Panc1 (cell line): ENCODE data around the gene ENPEP. TPM values are rescaled to one million over a fixed set of nuclear protein-coding genes. Genes with fewer than 3 reads are reported as not detected.

Source experiments
- ATAC-seq: fragments of 200-7000 bp; cut with Tn5 transposase; 2 replicates; pipeline ENCODE4 v1.9.1; 2020; ENCODE audit warnings: mild to moderate bottlenecking, moderate library complexity
- BruUV-seq: library from RNA; stranded (reverse); fragments of 400-500 nt; replicated peaks from 2 replicates; lab custom pipeline; 2021; lab: Mats Ljungman, UMichigan
- CTCF ChIA-PET: fragments of 300-600 bp; sonication (Branson Sonifier 250); formaldehyde crosslinking; loops from one replicate; lab custom pipeline; 2022; ENCODE audit warnings: antibody characterized with exemption; lab: Charles Lee
- POLR2A ChIA-PET: fragments of 300-600 bp; sonication (Branson Sonifier 250); formaldehyde crosslinking; loops from one replicate; lab custom pipeline; 2022; ENCODE audit warnings: antibody characterized with exemption; lab: Charles Lee
- DNase-seq: peaks from one replicate; pipeline ENCODE4 v3.0.0-alpha.2; 2010; ENCODE audit warnings: low read depth, low spot score
- H3K27ac ChIP-seq: 2 replicates; pipeline ENCODE4 v1.5.1; 2011; ENCODE audit warnings: mild to moderate bottlenecking, low read length, inconsistent platforms
- H3K27me3 ChIP-seq: fragments of 200-500 bp; sonication (Bioruptor generic); 2 replicates; pipeline ENCODE4 v1.6.0; 2014; ENCODE audit warnings: low read length, inconsistent platforms; ENCODE audit not compliant: control insufficient read depth, insufficient read depth
- H3K36me3 ChIP-seq: fragments of 200-500 bp; sonication (Bioruptor generic); 2 replicates; pipeline ENCODE4 v1.5.1; 2014; ENCODE audit warnings: inconsistent platforms, mild to moderate bottlenecking, low read length, moderate library complexity; ENCODE audit not compliant: control insufficient read depth, insufficient read depth
- H3K4me1 ChIP-seq: 2 replicates; pipeline ENCODE4 v1.5.1; 2011; ENCODE audit warnings: inconsistent platforms, mild to moderate bottlenecking, low read length, moderate library complexity; ENCODE audit not compliant: control insufficient read depth, insufficient read depth
- H3K4me3 ChIP-seq, 2 experiments: 2 replicates each; pipeline ENCODE4 v1.5.1; 2011 to 2012; ENCODE audit warnings: low read depth in 2 of 2, low read length in 2 of 2, mild to moderate bottlenecking in 2 of 2, inconsistent platforms in 1 of 2, moderate library complexity in 1 of 2
- H3K9me3 ChIP-seq: fragments of 200-500 bp; sonication (Bioruptor generic); 2 replicates; pipeline ENCODE4 v1.5.1; 2014; ENCODE audit warnings: low read depth, mild to moderate bottlenecking, inconsistent platforms, low read length, moderate library complexity; ENCODE audit not compliant: control insufficient read depth, insufficient read depth
- POLR2AphosphoS5 ChIP-seq: IDR thresholded peaks from 2 replicates; pipeline ENCODE4 v1.6.1; 2012; ENCODE audit warnings: mild to moderate bottlenecking, low read depth, low read length, moderate library complexity
- SIN3A ChIP-seq: IDR thresholded peaks from 2 replicates; pipeline ENCODE4 v1.6.1; 2012; ENCODE audit warnings: low read depth, mild to moderate bottlenecking, low read length, moderate library complexity, borderline replicate concordance; ENCODE audit not compliant: insufficient read depth
- TCF7L2 ChIP-seq: IDR thresholded peaks from 2 replicates; pipeline ENCODE4 v1.6.1; 2011; ENCODE audit warnings: mild to moderate bottlenecking, low read depth, low read length, inconsistent platforms
- in situ Hi-C: cut with HindIII; loops from 2 replicates; pipeline ENCODE4 v1.10.0; 2016; ENCODE audit warnings: low sequenced_read_pairs, low pct_unique_long_range_greater_than_20kb
- intact Hi-C: fragments of 100-400 bp; cut with micrococcal nuclease; formaldehyde crosslinking; loops from one replicate; pipeline ENCODE4 v1.10.0; 2022; ENCODE audit not compliant: unreplicated experiment
- total RNA-seq: library from RNA; stranded (reverse); gene quantifications from one replicate; pipeline ENCODE4 v1.2.1, GENCODE V29; 2021; ENCODE audit not compliant: unreplicated experiment
- TF ChIP-seq, protein P1 (sequence below): fragments of 450-650 bp; IDR thresholded peaks from 2 replicates; pipeline ENCODE4 v1.5.1; 2017; ENCODE audit warnings: mild to moderate bottlenecking
- TF ChIP-seq, protein P2 (sequence below), 2 experiments: IDR thresholded peaks; 2 replicates each; pipeline ENCODE4 v1.6.1; 2011 to 2012; ENCODE audit warnings: low read depth in 2 of 2, control low read depth in 1 of 2, low read length in 1 of 2, mild to moderate bottlenecking in 1 of 2, moderate library complexity in 1 of 2; ENCODE audit not compliant: insufficient read depth in 1 of 2

ENPEP gene
- total RNA-seq, 1 experiment from 2014 or later, result not detected

DNA sequence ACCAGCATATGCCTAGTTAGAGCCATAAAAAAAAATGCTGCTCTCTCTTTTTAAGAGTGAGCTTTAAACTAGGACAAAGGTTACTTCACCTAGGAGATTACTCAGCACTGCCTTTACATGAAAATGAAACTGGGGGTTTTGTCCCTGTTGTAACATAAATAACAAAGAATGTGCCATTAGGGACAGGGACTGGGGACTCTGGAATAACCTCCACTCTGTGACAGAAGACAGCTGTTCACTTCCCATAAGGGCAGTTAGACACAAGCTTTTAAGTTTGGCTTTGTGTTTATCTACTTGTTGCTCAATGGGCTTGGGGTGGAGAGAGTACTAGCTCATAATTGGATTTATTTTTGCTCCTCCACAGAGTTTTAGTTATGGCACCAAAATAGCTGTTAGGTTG is 11.9 kb downstream of the ENPEP start:
- in situ Hi-C loops, result no loop called here
- Histone ChIP-seq H3K4me1 (no peaks in the 10 kb centered on the region), H3K27ac (no peak overlapping the region), H3K27me3 (no peaks in the 10 kb centered on the region; the same call in 1 of the 2 replicates), H3K9me3 (no peaks in the 10 kb centered on the region), H3K36me3 (no peaks in the 10 kb centered on the region), H3K4me3 (no peak overlapping the region)
- no TSS peak for BruUV-seq
- CTCF ChIA-PET, result no interaction called here
- intact Hi-C loops, result no loop called here
- DNase-seq (no peak), ATAC-seq (no peak)
- POLR2A ChIA-PET, result no interaction called here
- TF ChIP-seq POLR2AphosphoS5 (no peak), TCF7L2 (no peak), SIN3A (no peak)
- TF ChIP-seq, protein P1, sequence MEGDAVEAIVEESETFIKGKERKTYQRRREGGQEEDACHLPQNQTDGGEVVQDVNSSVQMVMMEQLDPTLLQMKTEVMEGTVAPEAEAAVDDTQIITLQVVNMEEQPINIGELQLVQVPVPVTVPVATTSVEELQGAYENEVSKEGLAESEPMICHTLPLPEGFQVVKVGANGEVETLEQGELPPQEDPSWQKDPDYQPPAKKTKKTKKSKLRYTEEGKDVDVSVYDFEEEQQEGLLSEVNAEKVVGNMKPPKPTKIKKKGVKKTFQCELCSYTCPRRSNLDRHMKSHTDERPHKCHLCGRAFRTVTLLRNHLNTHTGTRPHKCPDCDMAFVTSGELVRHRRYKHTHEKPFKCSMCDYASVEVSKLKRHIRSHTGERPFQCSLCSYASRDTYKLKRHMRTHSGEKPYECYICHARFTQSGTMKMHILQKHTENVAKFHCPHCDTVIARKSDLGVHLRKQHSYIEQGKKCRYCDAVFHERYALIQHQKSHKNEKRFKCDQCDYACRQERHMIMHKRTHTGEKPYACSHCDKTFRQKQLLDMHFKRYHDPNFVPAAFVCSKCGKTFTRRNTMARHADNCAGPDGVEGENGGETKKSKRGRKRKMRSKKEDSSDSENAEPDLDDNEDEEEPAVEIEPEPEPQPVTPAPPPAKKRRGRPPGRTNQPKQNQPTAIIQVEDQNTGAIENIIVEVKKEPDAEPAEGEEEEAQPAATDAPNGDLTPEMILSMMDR, result no peak
- TF ChIP-seq, protein P2, sequence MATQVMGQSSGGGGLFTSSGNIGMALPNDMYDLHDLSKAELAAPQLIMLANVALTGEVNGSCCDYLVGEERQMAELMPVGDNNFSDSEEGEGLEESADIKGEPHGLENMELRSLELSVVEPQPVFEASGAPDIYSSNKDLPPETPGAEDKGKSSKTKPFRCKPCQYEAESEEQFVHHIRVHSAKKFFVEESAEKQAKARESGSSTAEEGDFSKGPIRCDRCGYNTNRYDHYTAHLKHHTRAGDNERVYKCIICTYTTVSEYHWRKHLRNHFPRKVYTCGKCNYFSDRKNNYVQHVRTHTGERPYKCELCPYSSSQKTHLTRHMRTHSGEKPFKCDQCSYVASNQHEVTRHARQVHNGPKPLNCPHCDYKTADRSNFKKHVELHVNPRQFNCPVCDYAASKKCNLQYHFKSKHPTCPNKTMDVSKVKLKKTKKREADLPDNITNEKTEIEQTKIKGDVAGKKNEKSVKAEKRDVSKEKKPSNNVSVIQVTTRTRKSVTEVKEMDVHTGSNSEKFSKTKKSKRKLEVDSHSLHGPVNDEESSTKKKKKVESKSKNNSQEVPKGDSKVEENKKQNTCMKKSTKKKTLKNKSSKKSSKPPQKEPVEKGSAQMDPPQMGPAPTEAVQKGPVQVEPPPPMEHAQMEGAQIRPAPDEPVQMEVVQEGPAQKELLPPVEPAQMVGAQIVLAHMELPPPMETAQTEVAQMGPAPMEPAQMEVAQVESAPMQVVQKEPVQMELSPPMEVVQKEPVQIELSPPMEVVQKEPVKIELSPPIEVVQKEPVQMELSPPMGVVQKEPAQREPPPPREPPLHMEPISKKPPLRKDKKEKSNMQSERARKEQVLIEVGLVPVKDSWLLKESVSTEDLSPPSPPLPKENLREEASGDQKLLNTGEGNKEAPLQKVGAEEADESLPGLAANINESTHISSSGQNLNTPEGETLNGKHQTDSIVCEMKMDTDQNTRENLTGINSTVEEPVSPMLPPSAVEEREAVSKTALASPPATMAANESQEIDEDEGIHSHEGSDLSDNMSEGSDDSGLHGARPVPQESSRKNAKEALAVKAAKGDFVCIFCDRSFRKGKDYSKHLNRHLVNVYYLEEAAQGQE (IDR thresholded peaks at IDR 0.05; ENCODE audit: insufficient read depth in 1 of 2, low read depth in 2 of 2, low read length in 1 of 2), result no peak

DNA sequence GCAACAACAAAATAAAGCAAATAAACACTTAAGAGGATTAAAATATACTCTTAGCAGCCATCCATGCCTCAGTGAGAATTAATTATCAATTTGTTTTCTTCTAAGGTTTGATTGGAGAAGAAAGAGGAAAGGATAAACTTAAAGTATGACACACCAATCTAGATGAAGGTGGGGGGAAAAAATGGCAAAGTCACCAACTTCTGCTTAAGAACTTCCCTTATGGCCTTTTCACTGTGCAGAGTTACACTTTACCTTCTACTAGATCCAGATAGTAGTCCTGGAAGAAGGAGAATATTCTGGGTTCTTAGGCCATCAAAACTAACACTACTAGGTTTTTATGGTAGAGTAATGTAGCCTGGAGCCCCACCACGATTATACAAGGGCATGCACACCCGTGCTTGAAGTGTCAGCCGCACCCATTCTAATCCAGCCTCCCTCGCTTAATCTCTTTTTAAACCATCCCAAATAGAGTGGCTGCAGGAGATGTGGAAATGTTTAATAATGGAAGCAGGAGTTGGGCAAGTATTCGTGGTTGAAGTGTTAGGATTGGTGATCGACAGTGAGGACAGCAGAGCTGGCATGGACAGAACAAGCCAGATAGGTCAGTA is 14.1 kb downstream of the ENPEP start:
- H3K27ac ChIP-seq, result no peak overlapping the region
- POLR2A ChIA-PET, result no interaction called here
- no peaks in the 10 kb centered on the region for H3K36me3 ChIP-seq
- no peaks in the 10 kb centered on the region for H3K9me3 ChIP-seq
- in situ Hi-C loops (no loop called here), intact Hi-C loops (no loop called here)
- H3K4me3 ChIP-seq, result no peak overlapping the region
- no peak for DNase-seq
- CTCF ChIA-PET, result no interaction called here
- no peaks in the 10 kb centered on the region for H3K4me1 ChIP-seq
- ATAC-seq, result no peak
- no TSS peak for BruUV-seq
- TF ChIP-seq POLR2AphosphoS5 (no peak), TCF7L2 (no peak), SIN3A (no peak)
- TF ChIP-seq, protein P1, result no peak
- TF ChIP-seq, protein P2 (IDR thresholded peaks at IDR 0.05; ENCODE audit: insufficient read depth in 1 of 2, low read depth in 2 of 2, low read length in 1 of 2), result no peak
- no peaks in the 10 kb centered on the region for H3K27me3 ChIP-seq
